HL-60/S4 (cell line): ENCODE data around the gene DPCD.

Experiments
- in situ Hi-C: fragments of 300-500 bp; cut with MboI; formaldehyde crosslinking; loops from 2 replicates; pipeline ENCODE4 v1.14.3; 2022; ENCODE audit warnings: low sequenced_read_pairs

DPCD gene

DNA sequence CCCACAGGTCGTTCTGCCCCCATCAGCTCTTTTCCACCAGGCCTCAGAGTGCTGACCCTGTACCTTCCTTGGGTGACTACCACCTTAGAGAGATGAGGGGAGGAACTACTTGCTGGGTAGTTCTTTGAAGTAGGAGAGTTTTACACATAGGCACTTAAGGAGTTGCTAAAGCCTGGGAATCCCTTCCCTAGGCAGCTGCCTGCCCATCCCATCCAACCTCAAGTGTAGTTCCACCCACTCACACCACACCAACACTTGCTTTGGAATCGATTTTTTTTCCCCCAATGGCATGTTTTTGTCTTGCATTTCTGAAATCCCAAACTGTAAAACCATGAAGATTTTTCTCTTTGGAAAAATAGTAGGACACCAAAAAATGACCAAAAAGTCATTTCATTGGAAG lies 59.1 kb downstream of the DPCD start:
- in situ Hi-C loops, result no loop called here

GRCh38 chr10:101649525-101650085 lies 61.5 kb downstream of the DPCD start:
- in situ Hi-C loops, result no loop called here

DNA sequence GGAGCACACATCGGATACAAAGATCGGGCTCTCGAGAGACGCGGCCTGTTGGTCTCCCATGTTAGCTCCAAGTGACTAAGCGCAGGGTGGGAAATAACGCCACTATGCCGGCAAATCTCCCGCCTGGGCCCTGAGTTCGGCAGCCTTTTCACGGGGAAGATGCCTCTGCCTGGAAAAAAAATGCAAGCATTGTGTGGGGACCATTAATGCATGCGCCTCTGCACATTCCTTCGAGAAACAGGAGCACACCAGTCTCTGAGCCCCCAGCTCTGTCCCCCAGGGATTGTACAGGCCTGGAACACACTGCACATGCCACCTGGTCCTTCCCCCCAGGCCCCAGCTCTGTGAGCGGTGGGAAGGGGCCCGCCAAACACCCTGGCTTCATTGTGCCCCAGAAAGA lies 62.7 kb downstream of the DPCD start:
- in situ Hi-C loops, result no loop called here

- in situ Hi-C loops, result no loop called here
Observed at GRCh38 chr10:101651336-101651735, 63.2 kb downstream of the DPCD start.

- in situ Hi-C loops, result no loop called here
Observed at GRCh38 chr10:101653536-101653935, 65.4 kb downstream of the DPCD start.

- in situ Hi-C loops, result no loop called here
Observed at GRCh38 chr10:101655570-101655969, 67.4 kb downstream of the DPCD start.

- in situ Hi-C loops, result no loop called here
Observed at GRCh38 chr10:101656890-101657289, 68.8 kb downstream of the DPCD start.

DNA sequence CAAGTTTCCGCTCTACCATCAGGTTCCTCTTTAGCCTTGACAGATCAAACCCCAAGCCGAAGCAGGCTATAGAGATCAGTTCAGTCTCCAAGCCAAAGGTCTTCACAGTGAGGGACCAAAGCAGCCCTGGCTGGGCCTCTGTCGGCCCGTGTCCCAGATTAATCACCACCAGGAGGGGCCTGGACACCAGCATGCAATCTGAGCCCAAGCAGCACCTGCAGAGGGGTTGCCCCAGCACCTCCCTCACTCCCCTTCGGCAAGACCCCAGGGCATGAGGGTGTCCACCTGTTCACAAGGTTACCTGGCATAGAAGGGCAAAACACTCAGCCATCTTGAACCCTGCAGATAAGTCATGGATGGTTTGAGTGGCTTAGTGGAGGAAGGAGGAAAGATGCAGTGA lies 70.9 kb downstream of the DPCD start:
- in situ Hi-C loops, result no loop called here
